ENCODE measurements around the gene KCMF1.

- TF ChIP-seq CTCF (IDR thresholded peaks at IDR 0.05) (no peak), POLR2A (IDR thresholded peaks at IDR 0.05) (no peak)
These were observed 120.9 kb downstream of the KCMF1 start for GRCh38 chr2:85091838-85092237.

Measured in sigmoid colon (tissue), 3 donors.